Activated T-cell treated with anti-CD3 and anti-CD28 coated beads for 4 hours (primary cell): ENCODE results near the gene SFRP2.

ENCODE experiments used
- DNase-seq: peaks from one replicate; pipeline ENCODE4 v3.0.0-alpha.2; 2020

The SFRP2 gene

DNA sequence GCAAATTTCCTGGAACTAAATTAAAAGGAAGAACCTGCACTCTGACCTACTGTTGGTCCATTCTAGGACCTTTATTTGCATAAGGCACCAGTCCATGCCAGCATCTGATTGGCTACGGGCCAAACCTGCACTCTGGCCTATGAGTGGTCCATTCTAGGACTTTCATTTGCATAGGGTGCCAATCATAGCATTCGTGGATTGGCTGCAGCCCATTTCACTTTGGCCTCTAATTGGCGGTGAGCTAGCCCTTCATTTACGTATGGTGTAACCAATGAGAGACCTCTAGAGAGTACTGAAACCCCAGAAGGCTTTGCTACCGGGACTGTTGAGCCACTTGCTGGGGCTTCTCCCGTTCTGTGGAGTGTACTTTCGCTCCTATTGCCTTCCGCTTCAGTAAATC is 23.0 kb downstream of the SFRP2 start:
- no peak for DNase-seq

DNA sequence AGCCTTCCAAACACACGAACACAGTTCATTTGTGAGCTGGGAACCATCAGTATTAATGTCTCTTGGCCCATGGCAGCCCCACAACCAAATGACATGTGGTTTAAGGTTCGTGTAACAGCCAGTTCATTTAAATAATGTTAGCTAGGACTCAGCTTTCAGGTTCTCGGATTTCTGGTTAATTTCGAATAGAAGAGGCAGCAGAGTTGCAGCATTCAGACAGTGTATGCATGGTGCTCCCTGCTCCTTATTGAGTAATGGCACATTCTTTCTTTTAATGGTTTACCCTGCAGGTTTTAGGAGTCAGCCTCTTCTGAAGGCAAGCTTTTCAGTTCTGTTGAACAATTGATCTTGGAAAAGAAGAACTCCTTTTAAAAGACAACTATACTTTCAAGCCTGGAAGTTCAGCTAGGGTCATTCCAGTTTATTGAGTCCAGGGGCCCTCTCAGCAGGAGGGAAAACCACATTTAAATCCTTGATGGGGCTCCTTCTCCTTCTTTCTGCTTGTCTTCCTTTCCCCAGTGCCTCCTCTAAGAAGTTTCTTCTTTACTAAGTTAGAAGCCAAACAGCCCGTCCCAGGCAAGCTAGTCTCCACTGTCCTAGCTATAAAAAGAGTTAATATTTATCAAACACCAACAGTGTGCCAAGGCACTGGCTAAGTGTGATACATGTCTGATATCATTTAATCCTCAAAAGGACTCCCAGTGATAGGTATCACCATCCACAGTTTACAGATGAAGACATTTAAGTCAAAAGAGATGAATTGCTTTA is 24.1 kb downstream of the SFRP2 start:
- DNase-seq, result no peak

DNA sequence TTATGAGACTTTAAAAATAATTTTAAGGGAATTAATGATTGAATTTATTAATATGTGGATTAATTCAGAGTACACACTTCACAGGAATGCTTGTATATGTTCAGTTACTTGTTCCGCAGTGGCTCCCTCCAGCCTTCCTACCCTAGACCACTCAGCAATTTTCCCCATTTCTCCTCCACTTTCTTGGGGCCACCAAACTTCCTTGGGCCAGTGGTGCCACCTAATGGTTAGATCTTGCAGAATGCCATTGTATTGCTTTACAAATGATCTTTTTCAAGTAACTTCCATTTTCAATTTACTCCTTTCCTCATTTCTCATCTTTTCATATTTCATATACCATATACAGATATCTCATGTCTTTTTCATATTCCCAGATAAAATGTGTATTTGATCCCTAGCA is 25.5 kb downstream of the SFRP2 start:
- no peak for DNase-seq

DNA sequence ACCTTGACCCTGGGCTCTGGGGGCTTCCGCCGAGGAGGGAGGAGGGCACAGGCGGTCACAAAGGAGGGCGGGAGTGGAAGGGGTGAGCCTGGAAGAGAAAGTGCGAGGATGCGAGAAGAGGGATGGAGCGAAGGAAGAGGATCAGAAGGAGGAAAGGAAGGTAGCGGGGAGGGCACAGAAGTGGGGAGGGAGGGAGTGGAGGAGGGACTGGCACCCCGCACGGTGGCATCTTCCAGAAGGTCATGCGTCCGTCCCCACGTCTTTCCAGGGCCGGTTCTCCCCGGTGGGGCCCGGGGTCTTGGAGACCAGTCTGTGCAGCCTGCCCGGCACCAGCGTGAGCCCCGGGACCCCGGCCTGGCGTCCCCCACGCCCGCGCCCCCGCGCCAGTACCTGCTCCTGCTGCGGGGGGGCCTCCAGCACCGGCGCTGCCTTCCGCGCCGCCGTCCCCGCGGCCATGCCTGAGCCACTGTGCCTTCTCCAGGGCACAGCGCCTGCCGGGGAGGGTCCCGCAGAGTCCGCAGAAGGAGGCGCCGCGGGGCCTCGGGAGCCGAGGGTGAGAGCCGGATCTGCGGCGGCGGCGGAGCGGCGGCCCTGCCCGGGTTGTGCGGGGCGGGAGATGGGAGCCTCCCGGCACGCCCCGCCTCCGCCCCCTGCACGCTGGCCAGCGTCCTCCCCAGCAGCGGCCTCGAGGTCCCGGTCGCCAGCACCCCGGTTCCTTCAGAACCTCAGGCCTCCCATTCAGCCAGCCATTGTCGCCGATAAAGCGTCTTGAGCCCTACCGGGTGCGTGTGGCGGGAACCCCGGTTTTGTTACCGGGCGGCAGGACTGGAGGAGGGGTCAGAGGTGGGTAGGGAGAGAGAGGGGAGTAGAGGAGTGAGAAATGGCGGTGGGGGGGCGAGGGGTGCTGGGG is 29.2 kb downstream of the SFRP2 start, which contains the start of gene RNF175:
Gene RNF175 (minus strand): TSS at position 618 of the 910 bp plus-strand sequence. CDS start 162 bp downstream, at position 456.
- DNase-seq, result no peak

DNA sequence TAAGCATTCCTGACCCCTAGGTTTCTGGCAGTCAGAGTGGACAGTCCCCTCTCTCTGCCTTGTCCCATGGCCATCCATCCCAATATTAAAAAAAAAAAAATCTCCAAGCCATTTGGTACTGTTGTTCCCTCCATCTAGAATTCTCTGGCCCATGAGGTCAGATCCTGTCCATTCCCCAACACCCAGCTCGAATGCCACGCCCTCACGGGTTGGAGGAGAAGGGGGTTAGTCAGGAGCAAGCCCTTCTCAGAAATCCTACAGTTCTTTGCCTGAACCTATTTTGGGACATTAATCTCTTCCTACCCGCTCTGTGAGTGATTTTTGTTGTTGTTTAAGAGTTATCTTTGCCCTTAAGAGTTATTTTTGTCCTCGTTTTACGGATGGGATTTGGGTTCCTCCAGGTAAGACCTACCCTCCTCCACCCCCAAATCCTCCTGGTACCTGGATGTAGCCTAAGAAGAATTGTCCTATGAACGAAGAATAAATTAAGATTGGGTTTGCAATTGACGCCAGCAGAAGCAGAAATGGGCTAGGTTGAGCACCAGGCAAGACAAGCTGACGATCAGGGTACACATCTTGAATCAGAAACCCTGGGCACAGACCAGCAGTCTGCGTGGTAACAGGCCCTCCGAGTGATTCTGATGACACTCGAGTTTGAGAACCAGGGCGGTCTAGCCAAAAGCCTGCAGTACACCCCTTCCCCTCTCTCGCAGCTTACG is 30.0 kb downstream of the SFRP2 start:
- DNase-seq, result no peak

DNA sequence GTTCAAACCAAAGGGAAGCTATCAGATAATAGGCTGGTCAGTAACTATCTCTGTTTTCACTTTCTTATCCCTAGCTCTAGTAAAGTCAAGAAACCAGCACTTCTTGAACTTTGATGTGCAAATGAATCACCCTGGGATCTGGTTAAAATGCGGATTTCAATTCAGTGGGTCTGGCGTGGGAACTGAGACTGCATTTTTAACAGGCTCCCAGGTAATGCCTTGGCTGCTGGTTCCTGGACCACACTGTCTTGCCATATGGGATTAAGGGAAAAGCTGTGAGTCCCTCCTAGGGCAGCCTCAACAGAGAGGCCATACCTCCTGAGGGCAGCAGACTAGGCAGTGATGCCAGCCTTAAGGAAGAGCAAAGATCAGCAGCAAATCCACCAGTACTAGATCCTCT is 30.7 kb downstream of the SFRP2 start:
- no peak for DNase-seq

DNA sequence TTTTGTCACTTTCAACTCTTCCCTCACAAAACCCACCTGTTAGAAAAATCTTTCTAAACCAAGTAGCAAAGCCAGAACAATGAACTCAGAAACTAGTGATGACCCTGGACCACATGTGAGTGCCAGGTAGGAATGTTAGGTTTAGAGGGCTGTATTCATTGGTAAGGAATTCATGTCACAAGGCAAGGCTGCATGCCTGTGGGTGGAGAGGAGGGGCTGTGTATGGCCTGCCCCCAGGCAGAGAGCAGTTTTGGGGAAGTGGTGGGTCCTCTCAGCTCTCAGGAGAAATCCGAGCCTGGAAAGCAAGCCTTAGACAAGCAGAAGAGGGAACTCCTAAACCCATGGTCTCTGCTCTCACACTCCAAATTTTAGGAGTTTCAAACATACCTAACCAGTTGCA is 31.5 kb downstream of the SFRP2 start:
- no peak for DNase-seq

DNA sequence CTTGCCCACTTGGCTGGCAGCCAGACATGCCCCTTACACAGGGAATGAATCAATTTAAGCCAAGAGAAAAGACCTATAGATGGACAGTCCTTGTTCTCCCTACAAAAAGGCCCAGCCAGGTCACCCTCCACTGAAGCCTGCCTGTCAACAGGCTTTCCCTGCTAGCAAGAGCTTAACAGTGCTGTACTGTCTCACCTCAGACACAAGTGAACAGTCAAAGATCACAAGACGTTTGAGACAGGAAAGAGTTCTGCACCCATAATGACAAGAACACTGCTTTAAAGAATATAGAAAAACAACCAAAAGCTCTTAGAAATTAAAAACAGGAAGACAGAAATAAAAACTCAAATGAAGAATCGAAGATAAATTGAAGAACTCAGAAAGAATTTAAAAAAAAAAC is 33.7 kb downstream of the SFRP2 start:
- DNase-seq, result no peak

DNA sequence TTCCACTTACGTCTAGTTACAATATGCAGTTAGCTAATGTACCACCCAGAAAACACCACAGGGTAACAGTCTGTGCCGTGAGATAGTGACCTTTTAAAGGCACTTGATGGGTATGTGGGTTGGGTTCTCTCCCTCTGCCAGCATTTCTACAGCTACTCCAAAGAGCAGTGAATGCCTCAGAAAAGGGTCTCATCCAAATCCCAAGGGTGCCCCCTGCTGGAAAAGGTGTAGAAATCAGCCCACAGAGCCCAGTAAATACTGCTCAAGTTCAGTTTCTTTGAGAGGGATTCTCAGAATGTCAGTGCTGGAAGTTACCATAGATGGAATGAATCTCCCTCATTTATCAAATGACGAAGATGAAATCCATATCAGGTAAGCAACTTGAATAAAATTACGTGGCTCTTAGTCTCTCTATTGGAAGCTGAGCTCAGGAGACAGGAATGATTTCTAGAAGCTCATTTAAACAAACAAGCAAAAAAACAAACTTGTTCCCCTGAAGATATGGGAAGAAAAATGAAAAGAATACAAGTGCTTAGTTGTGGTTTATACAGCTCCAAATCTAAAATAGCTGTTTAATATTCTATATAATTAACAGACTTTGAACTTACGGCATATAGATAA is 38.6 kb downstream of the SFRP2 start:
- DNase-seq, result peak; percentile 61

DNA sequence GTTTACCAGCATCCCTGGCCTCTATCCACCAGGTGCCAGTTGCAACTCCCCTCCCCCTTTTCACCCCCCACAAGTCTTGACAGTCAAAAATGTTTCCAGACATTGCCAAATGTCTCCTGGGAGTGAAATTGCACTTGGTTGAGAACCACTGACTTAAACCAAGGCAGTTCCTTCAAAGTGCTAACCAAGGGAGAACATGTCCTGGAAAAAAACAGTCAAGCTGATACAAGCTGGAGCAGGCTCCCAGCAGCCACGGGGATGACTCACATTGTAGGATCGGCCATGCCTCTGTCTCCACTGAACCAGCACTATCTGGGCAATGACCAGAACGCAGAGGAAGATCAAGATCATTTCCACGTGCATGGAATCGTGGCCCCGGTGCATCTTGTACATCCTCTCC is 40.5 kb downstream of the SFRP2 start:
- no peak for DNase-seq

DNA sequence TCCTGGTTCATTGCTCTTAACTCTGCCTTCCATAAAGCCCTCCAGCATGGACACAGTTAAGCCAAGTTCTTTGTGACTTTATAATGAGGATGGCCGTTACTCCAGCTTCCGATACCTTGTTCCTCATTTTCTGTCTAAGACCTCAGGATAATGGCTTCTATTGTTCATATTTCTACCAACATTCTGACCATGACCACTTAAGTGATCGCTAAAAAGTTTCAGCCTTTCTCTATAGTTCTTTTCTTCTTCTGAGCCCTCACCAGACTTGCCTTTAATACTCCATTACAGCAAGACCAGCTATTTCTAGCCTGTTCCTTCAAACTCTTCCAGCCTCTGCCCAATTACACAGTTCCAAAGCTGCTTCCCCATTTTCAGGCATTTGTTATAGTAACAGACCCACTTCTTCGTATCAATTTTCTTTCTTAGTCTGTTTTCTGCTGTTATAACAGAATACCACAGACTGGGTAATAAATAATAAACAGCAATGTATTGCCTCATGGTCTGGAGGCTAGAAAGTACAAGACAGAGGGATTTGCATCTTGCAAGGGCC is 41.4 kb downstream of the SFRP2 start:
- DNase-seq, result no peak

DNA sequence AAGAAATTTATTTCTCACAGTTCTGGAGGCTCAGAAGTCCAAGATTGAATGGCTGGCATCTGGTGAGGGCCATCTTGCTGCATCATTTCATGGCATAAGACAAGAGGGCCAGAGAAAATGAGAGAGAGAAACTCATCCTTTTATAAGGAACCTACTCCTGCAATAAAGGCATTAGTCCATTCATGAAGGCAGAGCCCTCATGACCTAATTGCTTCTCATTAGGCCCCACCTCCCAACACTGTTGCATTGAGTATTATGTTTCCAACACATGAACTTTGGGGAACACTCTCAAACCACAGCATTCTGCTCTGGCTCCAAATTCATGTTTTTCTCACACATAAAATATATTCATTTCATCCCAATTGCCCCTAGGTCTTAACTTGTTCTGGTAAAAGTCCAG is 43.2 kb downstream of the SFRP2 start:
- no peak for DNase-seq

DNA sequence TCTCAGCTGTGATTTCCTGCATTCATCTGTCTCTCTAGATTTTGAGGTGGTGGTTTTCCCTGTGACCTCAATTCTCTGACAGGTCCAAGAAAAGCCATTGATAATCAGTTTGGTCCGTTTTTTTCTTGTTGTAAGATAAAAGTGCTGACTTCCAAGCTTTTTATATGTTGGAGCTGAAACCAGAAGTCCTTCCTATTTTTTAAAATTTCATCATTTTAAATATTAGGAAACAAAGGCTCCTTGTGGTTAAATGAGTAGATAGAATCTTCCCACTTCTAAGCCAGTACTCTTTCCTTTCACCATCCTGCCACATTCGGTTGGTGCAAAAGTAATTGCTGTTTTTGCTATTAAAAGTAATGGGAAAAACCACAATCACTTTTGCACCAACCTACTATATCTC is 47.3 kb downstream of the SFRP2 start:
- DNase-seq, result no peak

DNA sequence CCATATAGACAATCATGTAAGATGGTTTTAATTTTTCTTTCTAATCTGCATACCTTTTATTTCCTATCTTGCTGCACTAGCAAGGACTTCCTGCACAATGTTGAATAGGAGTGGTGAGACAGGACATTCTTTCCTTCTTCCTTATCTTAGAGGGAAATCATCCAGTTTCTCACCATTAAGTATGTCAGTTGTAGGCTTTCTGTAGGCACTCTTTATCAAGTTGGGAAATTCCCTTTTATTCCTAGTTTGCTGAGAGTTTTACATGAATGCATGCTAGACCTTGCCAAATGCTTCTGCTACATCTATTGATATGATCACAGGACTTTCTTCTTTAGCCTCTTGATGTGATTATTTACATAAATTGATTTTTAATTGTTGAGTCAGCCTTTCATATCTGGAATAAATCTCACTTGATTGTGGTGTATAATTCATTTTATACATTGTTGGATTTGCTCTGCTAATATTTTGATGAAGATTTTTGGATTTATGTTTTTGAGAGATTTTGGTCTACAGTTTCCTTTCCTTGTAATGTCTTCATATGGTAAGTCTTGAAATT is 52.9 kb downstream of the SFRP2 start:
- no peak for DNase-seq

DNA sequence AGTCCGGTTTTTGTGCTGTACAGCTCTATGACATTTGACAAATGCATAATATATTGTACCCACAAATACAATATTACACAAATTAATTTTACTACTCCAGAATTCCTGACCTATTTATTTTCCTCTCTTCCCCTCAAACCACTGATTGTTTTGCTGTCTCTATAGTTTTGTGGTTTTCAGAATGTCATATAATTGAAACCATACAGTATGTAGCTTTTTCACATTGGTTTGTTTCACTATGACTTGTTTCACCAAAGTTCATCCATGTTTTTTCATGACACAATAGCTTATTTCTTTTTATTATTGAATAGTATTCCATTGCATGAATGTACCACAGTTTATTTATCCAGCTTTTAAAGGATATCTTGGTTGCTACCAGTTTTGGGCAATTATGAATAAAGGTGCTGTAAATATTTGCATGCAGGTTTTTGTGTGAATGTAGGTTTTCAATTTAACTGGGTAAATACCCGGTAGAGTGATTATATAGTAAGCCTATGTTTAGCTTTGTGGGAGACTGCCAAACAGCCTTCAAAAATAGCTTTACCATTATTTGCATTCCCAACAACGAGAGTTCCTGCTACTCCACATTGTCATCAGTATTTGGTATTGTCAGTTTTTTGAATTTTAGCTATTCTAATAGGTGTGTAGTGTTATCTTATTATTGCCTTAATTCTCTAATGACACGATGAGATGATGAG is 55.0 kb downstream of the SFRP2 start:
- DNase-seq, result no peak

DNA sequence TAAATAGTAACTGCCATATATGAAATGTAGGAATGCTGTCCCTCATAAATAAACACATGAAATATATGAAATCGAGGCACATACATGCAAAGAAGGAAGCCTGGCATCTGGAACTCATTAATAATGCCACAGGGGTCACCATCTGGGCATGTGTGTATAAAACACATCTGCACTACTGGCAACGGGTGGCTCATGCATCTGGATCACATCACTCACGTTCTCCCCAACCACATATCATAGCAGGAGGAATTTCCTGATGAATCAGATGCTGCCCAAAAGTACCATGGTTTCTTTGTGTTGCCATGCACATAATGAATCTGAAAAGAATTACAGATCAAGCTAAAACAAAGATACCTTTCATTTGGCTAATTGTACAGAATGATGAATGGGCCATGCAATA is 57.6 kb downstream of the SFRP2 start:
- no peak for DNase-seq
